ENCODE measurements around the gene AGBL4.

The AGBL4 gene

GRCh38 chr1:48718705-48719104 is 1305.0 kb downstream of the AGBL4 start:
- no peak for TF ChIP-seq CTCF (IDR thresholded peaks at IDR 0.05; ENCODE audit: extremely low read depth, missing control alignments)
- DNase-seq (ENCODE audit: low spot score) = no peak

- no peak for TF ChIP-seq CTCF (IDR thresholded peaks at IDR 0.05; ENCODE audit: extremely low read depth, missing control alignments)
- no peak for DNase-seq (ENCODE audit: low spot score)
Measured at GRCh38 chr1:48718116-48718630, 1305.6 kb downstream of the AGBL4 start.

- DNase-seq (ENCODE audit: low spot score) = no peak
Measured at GRCh38 chr1:48717082-48717481, 1306.7 kb downstream of the AGBL4 start.

GRCh38 chr1:48715921-48716320 is 1307.8 kb downstream of the AGBL4 start:
- no peak for DNase-seq (ENCODE audit: low spot score)
- TF ChIP-seq CTCF (IDR thresholded peaks at IDR 0.05; ENCODE audit: extremely low read depth, missing control alignments) = no peak

More at GRCh38 chr1:48717082-48717481, 1306.7 kb downstream of the AGBL4 start:
- TF ChIP-seq CTCF (IDR thresholded peaks at IDR 0.05; ENCODE audit: extremely low read depth, missing control alignments) = no peak

- no peak for DNase-seq (ENCODE audit: low spot score)
- no peak for TF ChIP-seq CTCF (IDR thresholded peaks at IDR 0.05; ENCODE audit: extremely low read depth, missing control alignments)
Measured at GRCh38 chr1:48710915-48711314, 1312.8 kb downstream of the AGBL4 start.

GRCh38 chr1:48710318-48710717 is 1313.4 kb downstream of the AGBL4 start:
- TF ChIP-seq CTCF (IDR thresholded peaks at IDR 0.05; ENCODE audit: extremely low read depth, missing control alignments) = no peak
- no peak for DNase-seq (ENCODE audit: low spot score)

GRCh38 chr1:48704736-48705135 is 1319.0 kb downstream of the AGBL4 start:
- no peak for TF ChIP-seq CTCF (IDR thresholded peaks at IDR 0.05; ENCODE audit: extremely low read depth, missing control alignments)

More at GRCh38 chr1:48704736-48705135, 1319.0 kb downstream of the AGBL4 start:
- DNase-seq (ENCODE audit: low spot score) = no peak

All from GM20000 (cell line).